ENCODE measurements around the gene OR2T8. TPM values are rescaled to one million over a fixed set of nuclear protein-coding genes. Genes with fewer than 3 reads are reported as not detected.

The OR2T8 gene
- not detected in 2 replicates for total RNA-seq

DNA sequence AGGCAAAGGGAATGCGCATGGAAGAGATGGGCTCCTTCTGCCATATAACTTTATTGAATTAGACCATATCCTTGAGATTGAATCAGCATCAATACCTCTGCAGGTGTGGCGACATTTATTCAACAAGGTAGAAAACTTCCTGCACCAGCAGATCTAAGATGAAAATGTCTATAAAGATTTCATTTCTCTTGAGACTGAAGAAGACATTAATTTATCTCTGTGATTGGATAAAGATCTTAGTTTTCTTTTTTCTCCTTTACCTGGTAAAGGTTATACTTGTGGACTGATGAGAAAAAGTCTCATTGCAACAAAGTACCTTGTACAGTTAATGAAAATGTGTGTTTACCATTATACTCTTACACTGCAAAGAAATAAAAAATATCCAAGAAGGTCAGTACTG lies at the start of gene OR2T8:
Gene OR2T8, plus strand, starts transcription at position 301 of the 400 bp plus-strand sequence. CDS start 766 bp downstream, outside the sequence.

DNA sequence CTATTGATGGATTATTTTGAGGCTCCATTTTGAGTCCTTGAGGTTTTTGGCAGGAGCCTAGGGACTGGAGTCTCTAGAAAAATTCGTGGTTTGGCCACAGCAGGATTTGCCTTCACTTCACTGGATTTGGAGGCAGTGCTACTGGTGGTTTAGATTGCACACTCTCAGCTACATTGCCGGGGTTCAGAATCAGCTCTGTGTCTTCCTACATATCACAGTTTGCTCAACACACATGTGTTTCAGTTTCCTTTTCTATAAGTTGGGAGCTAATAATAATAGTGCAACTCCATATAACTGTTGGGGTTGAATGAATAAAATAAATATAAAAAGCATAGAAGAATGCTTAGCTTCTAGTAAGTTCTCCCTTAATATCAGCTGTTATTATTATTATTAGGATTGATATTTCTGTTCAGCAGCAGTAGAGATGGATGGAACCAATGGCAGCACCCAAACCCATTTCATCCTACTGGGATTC lies 24.9 kb upstream of the OR2T8 start, which contains the start of gene OR2W3:
Gene OR2W3, plus strand, starts transcription at position 425 of the 475 bp plus-strand sequence. Its CDS starts 0 bp downstream, at position 425.

GRCh38 chr1:247924868-247925267 lies 4.8 kb downstream of the OR2T8 start, which contains the start of gene OR2AJ1:
Gene OR2AJ1, plus strand, starts transcription at chr1:247924889. Its CDS starts 8,880 bp downstream, at chr1:247933769.

DNA sequence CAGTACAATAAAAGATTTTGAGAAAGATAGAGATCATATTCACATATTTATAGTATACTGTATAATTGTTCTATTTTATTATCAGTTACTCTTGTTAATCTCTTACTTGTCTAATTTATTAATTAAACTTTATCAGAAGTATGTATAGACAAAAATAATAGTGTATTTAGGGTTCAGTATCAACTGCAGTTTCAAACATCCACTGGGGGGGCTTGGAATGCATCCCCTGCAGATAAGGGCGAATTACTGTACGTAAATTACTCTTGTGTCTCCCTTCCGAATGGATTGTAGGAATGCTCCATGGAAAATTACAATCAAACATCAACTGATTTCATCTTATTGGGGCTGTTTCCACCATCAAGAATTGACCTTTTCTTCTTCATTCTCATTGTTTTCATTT lies 28.5 kb downstream of the OR2T8 start, which contains the start of gene OR2L8:
Gene OR2L8, plus strand, starts transcription at position 301 of the 400 bp plus-strand sequence. Its CDS starts 0 bp downstream, at position 301.

GRCh38 chr1:247964933-247965332 lies 44.9 kb downstream of the OR2T8 start, which contains the start of gene OR2AK2:
Gene OR2AK2, plus strand, starts transcription at chr1:247965233. Its CDS starts 144 bp downstream, at chr1:247965377.

Other genes starting within 250 kb of the OR2T8 start
- not detected in 2 replicates for gene OR13G1, start 240.5 kb upstream of the OR2T8 start, total RNA-seq
- gene OR6F1, start 203.6 kb upstream of the OR2T8 start, total RNA-seq, result not detected in 2 replicates
- gene OR14K1, start 181.6 kb upstream of the OR2T8 start, total RNA-seq, result not detected in 2 replicates
- not detected in 2 replicates for gene OR14A2, start 172.1 kb upstream of the OR2T8 start, total RNA-seq
- gene OR1C1, start 159.7 kb upstream of the OR2T8 start, total RNA-seq, result not detected in 2 replicates
- gene OR14A16, start 96.1 kb upstream of the OR2T8 start, total RNA-seq, result not detected in 2 replicates
- not detected in 2 replicates for gene OR11L1, start 78.4 kb upstream of the OR2T8 start, total RNA-seq
- 0.07 and 0.13 TPM in 2 replicates for gene TRIM58, start 63.1 kb upstream of the OR2T8 start, total RNA-seq
- gene OR2W3, start 24.7 kb upstream of the OR2T8 start, total RNA-seq, result not detected in 2 replicates
- gene OR2AJ1, start 4.6 kb downstream of the OR2T8 start, total RNA-seq, result not detected in 2 replicates
- not detected in 2 replicates for gene OR2L8, start 28.6 kb downstream of the OR2T8 start, total RNA-seq
- gene OR2AK2, start 45.0 kb downstream of the OR2T8 start, total RNA-seq, result not detected in 2 replicates
- gene OR2L5, start 93.4 kb downstream of the OR2T8 start, total RNA-seq, result not detected in 2 replicates
- not detected in 2 replicates for gene OR2L2, start 109.8 kb downstream of the OR2T8 start, total RNA-seq
- not detected in 2 replicates for gene OR2L3, start 126.6 kb downstream of the OR2T8 start, total RNA-seq
- not detected in 2 replicates for gene OR2L13, start 174.9 kb downstream of the OR2T8 start, total RNA-seq
- not detected in 2 replicates for gene OR2M5, start 224.9 kb downstream of the OR2T8 start, total RNA-seq